OCI-LY7 (cell line): Measurements from ENCODE around the gene KMT2B. TPM values are rescaled to one million over a fixed set of nuclear protein-coding genes. Genes with fewer than 3 reads are reported as not detected.

ENCODE experiments used
- BruUV-seq: library from RNA; stranded (reverse); fragments of 400-500 nt; replicated peaks from 2 replicates; lab custom pipeline; 2021; lab: Mats Ljungman, UMichigan
- CTCF ChIA-PET: fragments of 300-600 bp; sonication (Branson Sonifier 250); formaldehyde crosslinking; loops from one replicate; lab custom pipeline; 2022; ENCODE audit warnings: antibody characterized with exemption; ENCODE audit not compliant: unreplicated experiment; lab: Charles Lee
- POLR2A ChIA-PET: fragments of 300-600 bp; sonication (Branson Sonifier 250); formaldehyde crosslinking; loops from one replicate; lab custom pipeline; 2022; ENCODE audit warnings: antibody characterized with exemption; lab: Charles Lee
- DNase-seq: peaks from one replicate; pipeline ENCODE4 v3.0.0-alpha.2; 2015; ENCODE audit warnings: low spot score
- H2AFZ ChIP-seq: fragments of 200-600 bp; sonication (generic), shearing (Covaris generic); 2 replicates; pipeline ENCODE4 v1.6.1; 2014; ENCODE audit warnings: mild to moderate bottlenecking, antibody characterized with exemption, low read length, moderate library complexity
- H3K27ac ChIP-seq: fragments of 200-600 bp; sonication (generic); 2 replicates; pipeline ENCODE4 v1.5.1; 2014; ENCODE audit warnings: mixed run types, low read depth, mild to moderate bottlenecking, moderate library complexity, low read length, inconsistent platforms; ENCODE audit not compliant: poor library complexity, severe bottlenecking
- H3K36me3 ChIP-seq: fragments of 200-600 bp; sonication (generic); 2 replicates; pipeline ENCODE4 v1.6.1; 2014; ENCODE audit warnings: mild to moderate bottlenecking, antibody characterized with exemption, low read length, moderate library complexity, mixed read lengths; ENCODE audit not compliant: insufficient read depth
- H3K4me1 ChIP-seq: fragments of 200-600 bp; sonication (generic); 2 replicates; pipeline ENCODE4 v1.5.1; 2014; ENCODE audit warnings: mild to moderate bottlenecking, low read length; ENCODE audit not compliant: insufficient read depth, poor library complexity, severe bottlenecking
- H3K4me2 ChIP-seq: fragments of 200-600 bp; sonication (generic); 2 replicates; pipeline ENCODE4 v1.6.1; 2014; ENCODE audit warnings: mild to moderate bottlenecking, low read length
- H3K4me3 ChIP-seq: fragments of 200-600 bp; sonication (generic); 2 replicates; pipeline ENCODE4 v1.5.1; 2014; ENCODE audit warnings: mild to moderate bottlenecking, low read depth, low read length; ENCODE audit not compliant: poor library complexity, severe bottlenecking
- H3K79me2 ChIP-seq: fragments of 200-600 bp; sonication (generic); 2 replicates; pipeline ENCODE4 v1.6.1; 2016; ENCODE audit warnings: low read depth, mild to moderate bottlenecking, low read length, moderate library complexity, mixed read lengths; ENCODE audit not compliant: insufficient read depth
- H3K9me2 ChIP-seq: fragments of 200-600 bp; sonication (generic); 2 replicates; pipeline ENCODE4 v1.6.1; 2016; ENCODE audit warnings: mild to moderate bottlenecking, low read length, mixed read lengths; ENCODE audit not compliant: insufficient read depth
- H3K9me3 ChIP-seq: fragments of 200-600 bp; sonication (generic); 2 replicates; pipeline ENCODE4 v1.6.1; 2014; ENCODE audit warnings: mild to moderate bottlenecking, mixed run types, low read length, mixed read lengths
- H4K20me1 ChIP-seq: fragments of 200-600 bp; sonication (generic); 2 replicates; pipeline ENCODE4 v1.6.1; 2014; ENCODE audit warnings: mild to moderate bottlenecking, antibody characterized with exemption, low read length, moderate library complexity, mixed read lengths; ENCODE audit not compliant: insufficient read depth
- EZH2phosphoT487 ChIP-seq: fragments of 200-600 bp; sonication (generic); IDR thresholded peaks from 2 replicates; pipeline ENCODE4 v1.6.1; 2018; ENCODE audit warnings: low read depth, borderline replicate concordance, mild to moderate bottlenecking, mixed run types, antibody characterized with exemption, low read length, moderate library complexity, mixed read lengths
- intact Hi-C: fragments of 100-400 bp; cut with micrococcal nuclease; formaldehyde crosslinking; loops from one replicate; pipeline ENCODE4 v1.10.0; 2022; ENCODE audit not compliant: unreplicated experiment
- total RNA-seq, 2 experiments: library from RNA; depleted of rRNA in 1 of 2; stranded (reverse); fragments of >200 nt in 1 of 2; shearing (Covaris generic) in 1 of 2; gene quantifications; 2 replicates each; pipeline ENCODE4 v1.2.3, GENCODE V29; 2014 to 2022
- TF ChIP-seq, protein P1 (sequence below): fragments of 200-600 bp; sonication (generic); conservative IDR thresholded peaks from 2 replicates; pipeline ENCODE4 v1.5.1; 2014; ENCODE audit warnings: mild to moderate bottlenecking, antibody characterized with exemption, low read length, moderate library complexity, mixed read lengths

The KMT2B gene
- total RNA-seq, 2 experiments from 2014 or later, result 25.2 to 56.2 TPM

- no peak for DNase-seq
- POLR2A ChIA-PET, result no interaction called here
- intact Hi-C loops, result no loop called here
- H3K79me2 ChIP-seq, result peaks cover 4% of the 10 kb centered on the region
- CTCF ChIA-PET, result no interaction called here
- H3K4me2 ChIP-seq, result no peak overlapping the region
- H3K4me3 ChIP-seq, result no peak overlapping the region
- no TSS peak for BruUV-seq
- no peak overlapping the region for H3K27ac ChIP-seq
- H2AFZ ChIP-seq, result no peak overlapping the region
- no peaks in the 10 kb centered on the region for H3K9me2 ChIP-seq
- TF ChIP-seq EZH2phosphoT487, result no peak
- TF ChIP-seq, protein P1, sequence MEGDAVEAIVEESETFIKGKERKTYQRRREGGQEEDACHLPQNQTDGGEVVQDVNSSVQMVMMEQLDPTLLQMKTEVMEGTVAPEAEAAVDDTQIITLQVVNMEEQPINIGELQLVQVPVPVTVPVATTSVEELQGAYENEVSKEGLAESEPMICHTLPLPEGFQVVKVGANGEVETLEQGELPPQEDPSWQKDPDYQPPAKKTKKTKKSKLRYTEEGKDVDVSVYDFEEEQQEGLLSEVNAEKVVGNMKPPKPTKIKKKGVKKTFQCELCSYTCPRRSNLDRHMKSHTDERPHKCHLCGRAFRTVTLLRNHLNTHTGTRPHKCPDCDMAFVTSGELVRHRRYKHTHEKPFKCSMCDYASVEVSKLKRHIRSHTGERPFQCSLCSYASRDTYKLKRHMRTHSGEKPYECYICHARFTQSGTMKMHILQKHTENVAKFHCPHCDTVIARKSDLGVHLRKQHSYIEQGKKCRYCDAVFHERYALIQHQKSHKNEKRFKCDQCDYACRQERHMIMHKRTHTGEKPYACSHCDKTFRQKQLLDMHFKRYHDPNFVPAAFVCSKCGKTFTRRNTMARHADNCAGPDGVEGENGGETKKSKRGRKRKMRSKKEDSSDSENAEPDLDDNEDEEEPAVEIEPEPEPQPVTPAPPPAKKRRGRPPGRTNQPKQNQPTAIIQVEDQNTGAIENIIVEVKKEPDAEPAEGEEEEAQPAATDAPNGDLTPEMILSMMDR, result no peak
- peaks cover 61% of the 10 kb centered on the region for H3K4me1 ChIP-seq
- H3K9me3 ChIP-seq, result no peaks in the 10 kb centered on the region
- no peaks in the 10 kb centered on the region for H3K36me3 ChIP-seq
- no peaks in the 10 kb centered on the region for H4K20me1 ChIP-seq
These were observed 4.3 kb upstream of the KMT2B start for GRCh38 chr19:35713506-35713850.

DNA sequence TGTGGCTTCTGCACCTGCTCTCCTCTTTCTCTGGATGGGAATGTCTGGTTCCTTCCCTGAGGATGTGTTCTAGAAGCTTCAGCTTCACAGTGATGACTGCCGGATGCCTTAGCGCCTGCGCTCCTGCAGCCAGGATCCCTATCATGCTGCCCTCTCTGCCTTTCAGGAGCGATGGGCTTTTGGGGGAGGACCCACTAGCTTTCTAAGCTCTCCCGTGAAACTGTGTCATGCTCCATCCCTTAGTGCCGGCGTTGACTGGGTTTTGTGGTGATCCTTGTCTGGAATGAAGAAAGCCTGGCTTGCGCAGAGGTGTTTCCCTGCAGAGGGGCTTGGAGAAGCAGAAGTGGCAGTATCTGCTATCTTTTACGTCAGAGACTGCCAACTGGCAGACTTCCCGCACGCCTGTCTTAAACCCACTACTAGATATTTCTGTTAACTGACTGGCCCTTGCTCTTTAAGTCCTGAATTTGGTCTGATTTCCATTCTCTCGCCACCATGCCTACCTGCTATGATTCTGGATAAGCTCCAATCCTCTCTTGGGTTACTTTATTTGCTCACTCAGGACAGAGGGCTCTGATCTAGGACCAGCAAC is 3.8 kb upstream of the KMT2B start:
- no peak for DNase-seq
- no peak overlapping the region for H2AFZ ChIP-seq
- H3K79me2 ChIP-seq, result peaks cover 9% of the 10 kb centered on the region
- H3K4me3 ChIP-seq, result no peak overlapping the region
- no peaks in the 10 kb centered on the region for H3K36me3 ChIP-seq
- no peak for TF ChIP-seq EZH2phosphoT487
- peak overlapping the region; percentile 9; the same call in 1 of the 2 replicates for H3K4me2 ChIP-seq
- ChIA-PET CTCF (interaction anchor here (0.6 to 1.0 kb wide), 2 partner anchors 20 to 395 kb away, joined by 3 to 7 read pairs; no protein-coding TSS in a partner anchor), POLR2A (interaction anchor here (1.3 kb wide), 1 partner anchor 17 kb away, joined by 3 read pairs; no protein-coding TSS in a partner anchor)
- H4K20me1 ChIP-seq, result peaks cover 1% of the 10 kb centered on the region
- no peaks in the 10 kb centered on the region for H3K9me3 ChIP-seq
- BruUV-seq, result no TSS peak
- H3K27ac ChIP-seq, result no peak overlapping the region
- H3K9me2 ChIP-seq, result no peaks in the 10 kb centered on the region
- H3K4me1 ChIP-seq, result peaks cover 63% of the 10 kb centered on the region
- intact Hi-C loops, result no loop called here

DNA sequence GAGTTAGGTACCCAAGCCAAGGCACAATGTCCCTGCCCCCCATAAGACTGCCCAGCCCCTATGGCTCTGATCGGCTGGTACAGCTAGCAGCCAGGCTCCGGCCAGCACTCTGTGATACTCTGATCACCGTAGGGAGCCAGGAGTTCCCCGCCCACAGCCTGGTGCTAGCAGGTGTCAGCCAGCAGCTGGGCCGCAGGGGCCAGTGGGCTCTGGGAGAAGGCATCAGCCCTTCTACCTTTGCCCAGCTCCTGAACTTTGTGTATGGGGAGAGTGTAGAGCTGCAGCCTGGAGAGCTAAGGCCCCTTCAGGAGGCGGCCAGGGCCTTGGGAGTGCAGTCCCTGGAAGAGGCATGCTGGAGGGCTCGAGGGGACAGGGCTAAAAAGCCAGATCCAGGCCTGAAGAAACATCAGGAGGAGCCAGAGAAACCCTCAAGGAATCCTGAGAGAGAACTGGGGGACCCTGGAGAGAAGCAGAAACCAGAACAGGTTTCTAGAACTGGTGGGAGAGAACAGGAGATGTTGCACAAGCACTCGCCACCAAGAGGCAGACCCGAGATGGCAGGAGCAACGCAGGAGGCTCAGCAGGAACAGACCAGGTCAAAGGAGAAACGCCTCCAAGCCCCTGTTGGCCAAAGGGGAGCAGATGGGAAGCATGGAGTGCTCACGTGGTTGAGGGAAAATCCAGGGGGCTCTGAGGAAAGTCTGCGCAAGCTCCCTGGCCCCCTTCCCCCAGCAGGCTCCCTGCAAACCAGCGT is 3.0 kb upstream of the KMT2B start:
- no peak overlapping the region for H3K27ac ChIP-seq
- peaks cover 69% of the 10 kb centered on the region for H3K4me1 ChIP-seq
- H3K4me3 ChIP-seq, result no peak overlapping the region
- H3K9me2 ChIP-seq, result no peaks in the 10 kb centered on the region
- no peak overlapping the region for H2AFZ ChIP-seq
- H3K4me2 ChIP-seq, result peak overlapping the region; percentile 9
- intact Hi-C loops, result loop anchor here (5.0 kb wide), 1 partner anchor 43 kb away; the partner anchor contains the start of genes HSPB6 and PROSER3
- ChIA-PET CTCF (interaction anchor here (0.6 to 1.0 kb wide), 2 partner anchors 20 to 396 kb away, joined by 3 to 7 read pairs; no protein-coding TSS in a partner anchor), POLR2A (interaction anchor here (1.3 kb wide), 1 partner anchor 18 kb away, joined by 3 read pairs; no protein-coding TSS in a partner anchor)
- peaks cover 6% of the 10 kb centered on the region; the same call in 1 of the 2 replicates for H3K36me3 ChIP-seq
- peaks cover 17% of the 10 kb centered on the region for H3K79me2 ChIP-seq
- H4K20me1 ChIP-seq, result peaks cover 6% of the 10 kb centered on the region
- TF ChIP-seq, protein P1, result peak; percentile 58
- TF ChIP-seq EZH2phosphoT487, result no peak
- BruUV-seq, result no TSS peak
- H3K9me3 ChIP-seq, result no peaks in the 10 kb centered on the region
- DNase-seq, result peak; percentile 51
